Activated CD8-positive, alpha-beta T cell treated with anti-CD3 and anti-CD28 coated beads for 36 hours (primary cell): ENCODE results near the gene YWHAB. TPM values are rescaled to one million over a fixed set of nuclear protein-coding genes. Genes with fewer than 3 reads are reported as not detected.

Source experiments
- ATAC-seq: fragments of 200-7000 bp; cut with Tn5 transposase; one replicate; pipeline ENCODE4 v1.10.0; 2021; ENCODE audit warnings: mild to moderate bottlenecking, moderate library complexity
- CTCF ChIA-PET: fragments of 350-600 bp; sonication (Branson Sonifier 250); formaldehyde crosslinking; loops from one replicate; lab custom pipeline; 2021; ENCODE audit warnings: antibody characterized with exemption; lab: Charles Lee
- POLR2A ChIA-PET: fragments of 350-600 bp; sonication (Branson Sonifier 250); formaldehyde crosslinking; loops from one replicate; lab custom pipeline; 2021; ENCODE audit warnings: antibody characterized with exemption; lab: Charles Lee
- DNase-seq: peaks from one replicate; pipeline ENCODE4 v3.0.0-alpha.2; 2020
- H3K27ac Mint-ChIP-seq: one replicate; pipeline ENCODE4 v1.8.0; 2021; ENCODE audit warnings: mild to moderate bottlenecking, mixed read lengths
- H3K27me3 Mint-ChIP-seq: one replicate; pipeline ENCODE4 v1.8.0; 2021; ENCODE audit warnings: mixed read lengths
- H3K36me3 Mint-ChIP-seq: one replicate; pipeline ENCODE4 v1.8.0; 2021; ENCODE audit warnings: low read depth, mixed read lengths
- H3K4me1 Mint-ChIP-seq: one replicate; pipeline ENCODE4 v1.8.0; 2021; ENCODE audit warnings: low read depth, mixed read lengths
- H3K4me3 Mint-ChIP-seq: one replicate; pipeline ENCODE4 v1.8.0; 2021; ENCODE audit warnings: mild to moderate bottlenecking, moderate library complexity, mixed read lengths
- H3K9me3 Mint-ChIP-seq: one replicate; pipeline ENCODE4 v1.8.0; 2021; ENCODE audit warnings: mixed read lengths
- CTCF ChIP-seq: fragments of 200-600 bp; IDR thresholded peaks from one replicate; pipeline ENCODE4 v1.8.0; 2022; ENCODE audit warnings: antibody characterized with exemption, mild to moderate bottlenecking
- intact Hi-C: fragments of 100-400 bp; cut with micrococcal nuclease; formaldehyde crosslinking; loops from one replicate; pipeline ENCODE4 v1.10.0; 2022
- total RNA-seq, 2 experiments: library from RNA; stranded (reverse); gene quantifications; one replicate each; pipeline ENCODE4 v1.2.3, GENCODE V29; 2021

YWHAB gene
- total RNA-seq, 2 experiments from 2014 or later: 220 to 226 TPM

GRCh38 chr20:44916586-44916985, 31.1 kb downstream of the YWHAB start:
- ChIA-PET CTCF (no interaction called here), POLR2A (interaction anchor here (1.5 kb wide), 1 partner anchor 16 kb away, joined by 4 read pairs; no protein-coding TSS in a partner anchor)
- intact Hi-C loops: no loop called here

GRCh38 chr20:44917399-44917798, 31.9 kb downstream of the YWHAB start:
- CTCF ChIA-PET: interaction anchor here (0.8 to 1.4 kb wide), 2 partner anchors 34 to 126 kb away, joined by 3 read pairs; no protein-coding TSS in a partner anchor
- intact Hi-C loops: no loop called here
- POLR2A ChIA-PET: interaction anchor here (1.5 kb wide), 1 partner anchor 16 kb away, joined by 4 read pairs; no protein-coding TSS in a partner anchor
- Mint-ChIP-seq H3K4me1 (peaks cover 16% of the 10 kb centered on the region), H3K4me3 (no peak overlapping the region), H3K9me3 (no peaks in the 10 kb centered on the region), H3K36me3 (peaks cover 44% of the 10 kb centered on the region), H3K27me3 (no peaks in the 10 kb centered on the region), H3K27ac (no peak overlapping the region)
- no peak for TF ChIP-seq CTCF
- DNase-seq: no peak
- no peak for ATAC-seq

More at GRCh38 chr20:44916586-44916985, 31.1 kb downstream of the YWHAB start:
- H3K4me3 Mint-ChIP-seq: no peak overlapping the region
- DNase-seq (no peak), ATAC-seq (no peak)
- no peak for TF ChIP-seq CTCF
- no peaks in the 10 kb centered on the region for H3K27me3 Mint-ChIP-seq
- H3K9me3 Mint-ChIP-seq: no peaks in the 10 kb centered on the region
- no peak overlapping the region for H3K27ac Mint-ChIP-seq
- peaks cover 20% of the 10 kb centered on the region for H3K4me1 Mint-ChIP-seq
- peaks cover 49% of the 10 kb centered on the region for H3K36me3 Mint-ChIP-seq

- CTCF ChIA-PET: interaction anchor here (1.4 kb wide), 1 partner anchor 126 kb away, joined by 3 read pairs; no protein-coding TSS in a partner anchor
- no peaks in the 10 kb centered on the region for H3K27me3 Mint-ChIP-seq
- no peak for TF ChIP-seq CTCF
These were observed 32.8 kb downstream of the YWHAB start for GRCh38 chr20:44918342-44918741.

GRCh38 chr20:44918761-44919160, 33.3 kb downstream of the YWHAB start:
- Mint-ChIP-seq H3K27me3 (no peaks in the 10 kb centered on the region), H3K36me3 (peaks cover 38% of the 10 kb centered on the region), H3K4me3 (no peak overlapping the region), H3K27ac (no peak overlapping the region), H3K9me3 (no peaks in the 10 kb centered on the region), H3K4me1 (peaks cover 12% of the 10 kb centered on the region)
- DNase-seq (no peak), ATAC-seq (no peak)
- POLR2A ChIA-PET: interaction anchor here (0.7 kb wide), 1 partner anchor 10 kb away, joined by 3 read pairs; no protein-coding TSS in a partner anchor
- CTCF ChIA-PET: no interaction called here
- intact Hi-C loops: no loop called here
- no peak for TF ChIP-seq CTCF

More at GRCh38 chr20:44918342-44918741, 32.8 kb downstream of the YWHAB start:
- POLR2A ChIA-PET: interaction anchor here (0.7 kb wide), 1 partner anchor 9 kb away, joined by 3 read pairs; no protein-coding TSS in a partner anchor
- no peak for ATAC-seq
- Mint-ChIP-seq H3K4me3 (no peak overlapping the region), H3K36me3 (peaks cover 42% of the 10 kb centered on the region), H3K27ac (no peak overlapping the region), H3K4me1 (peaks cover 16% of the 10 kb centered on the region), H3K9me3 (no peaks in the 10 kb centered on the region)
- intact Hi-C loops: no loop called here
- DNase-seq: no peak

GRCh38 chr20:44921447-44921846, 35.9 kb downstream of the YWHAB start:
- CTCF ChIA-PET: no interaction called here
- no peaks in the 10 kb centered on the region for H3K9me3 Mint-ChIP-seq

More at GRCh38 chr20:44921447-44921846, 35.9 kb downstream of the YWHAB start:
- DNase-seq: no peak
- intact Hi-C loops: no loop called here
- POLR2A ChIA-PET: no interaction called here
- Mint-ChIP-seq H3K27me3 (no peaks in the 10 kb centered on the region), H3K36me3 (peaks cover 35% of the 10 kb centered on the region), H3K27ac (no peak overlapping the region), H3K4me3 (no peak overlapping the region), H3K4me1 (no peaks in the 10 kb centered on the region)
- no peak for TF ChIP-seq CTCF
- ATAC-seq: no peak
